ENCODE data around the gene SPATA45. TPM values are rescaled to one million over a fixed set of nuclear protein-coding genes. Genes with fewer than 3 reads are reported as not detected.
A peak's percentile ranks its signal among the peaks of the same experiment; 100 is the strongest.

Gene SPATA45
- total and polyA plus RNA-seq, 2 of the 13 experiments (the other 11 are each of a cell fraction or from before 2014, with no cell fraction given), result 0.17 to 0.64 TPM

DNA sequence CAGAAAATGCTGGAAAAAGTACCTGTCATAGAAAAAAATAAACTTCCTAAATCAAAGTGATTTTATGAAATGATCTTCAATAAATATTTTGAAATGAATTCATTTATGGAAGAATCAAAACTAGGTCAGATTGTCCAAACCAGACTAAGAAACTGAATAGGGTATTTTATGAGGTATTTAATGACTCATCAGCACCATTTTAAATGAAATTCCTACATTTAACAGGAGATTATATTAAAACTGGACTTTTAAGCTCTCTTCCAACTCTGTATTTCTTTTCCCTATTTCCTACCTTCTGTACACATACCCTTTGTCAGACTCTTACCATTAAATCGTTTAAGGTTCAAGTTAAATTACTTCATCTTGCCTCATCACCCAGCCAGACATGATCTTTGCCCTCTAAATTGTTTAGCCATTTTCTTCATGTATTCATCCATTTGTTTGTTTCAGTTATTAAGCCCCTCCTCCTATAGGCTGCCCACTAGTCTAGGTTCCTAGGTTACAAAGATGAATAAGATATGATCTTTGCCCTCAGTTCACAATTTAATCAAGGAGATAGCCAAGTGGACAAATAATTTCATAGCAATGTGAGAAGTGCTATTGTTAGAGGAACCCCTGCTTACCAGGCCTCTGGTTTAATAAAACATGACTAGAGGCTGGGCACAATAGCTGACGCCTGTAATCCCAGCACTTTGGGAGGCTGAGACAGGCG is 30.7 kb downstream of the SPATA45 start (continued):
- TF ChIP-seq, protein P1, sequence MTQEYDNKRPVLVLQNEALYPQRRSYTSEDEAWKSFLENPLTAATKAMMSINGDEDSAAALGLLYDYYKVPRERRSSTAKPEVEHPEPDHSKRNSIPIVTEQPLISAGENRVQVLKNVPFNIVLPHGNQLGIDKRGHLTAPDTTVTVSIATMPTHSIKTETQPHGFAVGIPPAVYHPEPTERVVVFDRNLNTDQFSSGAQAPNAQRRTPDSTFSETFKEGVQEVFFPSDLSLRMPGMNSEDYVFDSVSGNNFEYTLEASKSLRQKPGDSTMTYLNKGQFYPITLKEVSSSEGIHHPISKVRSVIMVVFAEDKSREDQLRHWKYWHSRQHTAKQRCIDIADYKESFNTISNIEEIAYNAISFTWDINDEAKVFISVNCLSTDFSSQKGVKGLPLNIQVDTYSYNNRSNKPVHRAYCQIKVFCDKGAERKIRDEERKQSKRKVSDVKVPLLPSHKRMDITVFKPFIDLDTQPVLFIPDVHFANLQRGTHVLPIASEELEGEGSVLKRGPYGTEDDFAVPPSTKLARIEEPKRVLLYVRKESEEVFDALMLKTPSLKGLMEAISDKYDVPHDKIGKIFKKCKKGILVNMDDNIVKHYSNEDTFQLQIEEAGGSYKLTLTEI (CRISPR knock-in tag; conservative IDR thresholded peaks at IDR 0.05), result no peak
- TF ChIP-seq TBX2 (CRISPR knock-in tag; IDR thresholded peaks at IDR 0.05; ENCODE audit: borderline replicate concordance), result peak; percentile 50
- TF ChIP-seq NONO (IDR thresholded peaks at IDR 0.05), result no peak
- TF ChIP-seq NONO (CRISPR knock-in tag; conservative IDR thresholded peaks at IDR 0.05), result 0 out of 2 replicates have a peak, but pooled peaks have one; percentile 38
- no peak for TF ChIP-seq NFYB (CRISPR knock-in tag; IDR thresholded peaks at IDR 0.05)
- 0 out of 2 replicates have a peak, but pooled peaks have one; percentile 23 for TF ChIP-seq ZNF629 (CRISPR knock-in tag; conservative IDR thresholded peaks at IDR 0.05)
- no peak for TF ChIP-seq ZNF652 (CRISPR knock-in tag; IDR thresholded peaks at IDR 0.05; ENCODE audit: borderline replicate concordance, low read depth)
- no peak for TF ChIP-seq ZNF335 (CRISPR knock-in tag; IDR thresholded peaks at IDR 0.05)
- peak; percentile 56; the same call in 1 of the 2 replicates for TF ChIP-seq REPIN1 (CRISPR knock-in tag; IDR thresholded peaks at IDR 0.05; ENCODE audit: borderline replicate concordance, low read depth)
- no peak for TF ChIP-seq HIC2 (CRISPR knock-in tag; IDR thresholded peaks at IDR 0.05; ENCODE audit: low read depth)
- no peak for TF ChIP-seq CSRNP1 (CRISPR knock-in tag; IDR thresholded peaks at IDR 0.05)
- no peak for TF ChIP-seq STAG1 (CRISPR knock-in tag; IDR thresholded peaks at IDR 0.05)
- TF ChIP-seq ZNF558 (CRISPR knock-in tag; IDR thresholded peaks at IDR 0.05; ENCODE audit: borderline replicate concordance), result no peak
- no peak for TF ChIP-seq MYPOP (CRISPR knock-in tag; IDR thresholded peaks at IDR 0.05)
- TF ChIP-seq ATRX (CRISPR knock-in tag; IDR thresholded peaks at IDR 0.05; ENCODE audit: borderline replicate concordance), result no peak
- TF ChIP-seq FOXA1 (IDR thresholded peaks at IDR 0.05), result no peak
- TF ChIP-seq FOXA1 (CRISPR knock-in tag; IDR thresholded peaks at IDR 0.05), result 0 out of 2 replicates have a peak, but pooled peaks have one; percentile 23
- TF ChIP-seq ARID2 (CRISPR knock-in tag; IDR thresholded peaks at IDR 0.05; ENCODE audit: borderline replicate concordance), result 0 out of 2 replicates have a peak, but pooled peaks have one; percentile 33
- TF ChIP-seq, protein P2, sequence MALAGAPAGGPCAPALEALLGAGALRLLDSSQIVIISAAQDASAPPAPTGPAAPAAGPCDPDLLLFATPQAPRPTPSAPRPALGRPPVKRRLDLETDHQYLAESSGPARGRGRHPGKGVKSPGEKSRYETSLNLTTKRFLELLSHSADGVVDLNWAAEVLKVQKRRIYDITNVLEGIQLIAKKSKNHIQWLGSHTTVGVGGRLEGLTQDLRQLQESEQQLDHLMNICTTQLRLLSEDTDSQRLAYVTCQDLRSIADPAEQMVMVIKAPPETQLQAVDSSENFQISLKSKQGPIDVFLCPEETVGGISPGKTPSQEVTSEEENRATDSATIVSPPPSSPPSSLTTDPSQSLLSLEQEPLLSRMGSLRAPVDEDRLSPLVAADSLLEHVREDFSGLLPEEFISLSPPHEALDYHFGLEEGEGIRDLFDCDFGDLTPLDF (CRISPR knock-in tag; IDR thresholded peaks at IDR 0.05), result no peak
- TF ChIP-seq, protein P3, sequence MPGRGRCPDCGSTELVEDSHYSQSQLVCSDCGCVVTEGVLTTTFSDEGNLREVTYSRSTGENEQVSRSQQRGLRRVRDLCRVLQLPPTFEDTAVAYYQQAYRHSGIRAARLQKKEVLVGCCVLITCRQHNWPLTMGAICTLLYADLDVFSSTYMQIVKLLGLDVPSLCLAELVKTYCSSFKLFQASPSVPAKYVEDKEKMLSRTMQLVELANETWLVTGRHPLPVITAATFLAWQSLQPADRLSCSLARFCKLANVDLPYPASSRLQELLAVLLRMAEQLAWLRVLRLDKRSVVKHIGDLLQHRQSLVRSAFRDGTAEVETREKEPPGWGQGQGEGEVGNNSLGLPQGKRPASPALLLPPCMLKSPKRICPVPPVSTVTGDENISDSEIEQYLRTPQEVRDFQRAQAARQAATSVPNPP (CRISPR knock-in tag; IDR thresholded peaks at IDR 0.05), result 0 out of 2 replicates have a peak, but pooled peaks have one; percentile 63
- no peak for TF ChIP-seq SMAD1 (CRISPR knock-in tag; IDR thresholded peaks at IDR 0.05; ENCODE audit: borderline replicate concordance, low read depth)

Data from HepG2 (cell line).